ENCODE data around the gene KCNQ2. TPM values are rescaled to one million over a fixed set of nuclear protein-coding genes. Genes with fewer than 3 reads are reported as not detected.
A peak's percentile ranks its signal among the peaks of the same experiment; 100 is the strongest.

Gene KCNQ2
- total and polyA plus RNA-seq, 2 experiments from 2014 or later: 68.5 to 92.4 TPM

DNA sequence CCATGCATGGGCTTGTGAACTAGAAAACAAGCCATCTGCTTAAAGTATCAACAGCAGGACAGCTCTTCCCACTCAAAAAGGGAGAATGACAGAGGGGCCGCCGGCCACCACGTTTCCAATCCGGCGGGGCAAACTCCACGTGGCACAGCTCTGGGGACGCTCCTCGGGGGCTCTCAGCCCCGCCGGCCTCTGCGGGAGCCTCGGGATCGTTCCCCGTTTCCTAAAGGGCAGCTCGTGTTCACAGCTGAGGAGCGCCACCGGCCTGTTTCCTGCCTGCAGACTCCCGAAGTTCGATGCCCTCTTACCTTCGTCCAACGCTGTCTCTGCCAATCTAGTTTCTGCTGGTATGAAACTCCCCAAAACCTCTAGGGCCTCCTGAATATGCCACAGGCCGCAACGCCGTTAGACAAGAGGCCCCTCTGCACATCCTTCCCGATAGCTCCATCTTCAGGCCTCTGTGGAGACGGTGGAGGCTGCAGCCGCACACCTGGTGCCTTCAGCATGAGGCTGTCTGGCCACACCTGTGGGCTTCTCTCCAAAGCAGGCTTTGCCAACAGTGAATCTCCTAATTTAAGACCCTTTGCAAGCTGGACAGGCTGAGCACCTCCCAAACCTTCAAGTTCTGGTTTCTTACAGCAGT, 46.5 kb downstream of the KCNQ2 start:
- H4K20me1 ChIP-seq (replicated peaks; ENCODE audit: insufficient read depth): no peaks in the 10 kb centered on the region
- no peaks in the 10 kb centered on the region for H3F3A ChIP-seq (replicated peaks; ENCODE audit: low read depth)
- no peak overlapping the region for H3K27ac ChIP-seq (ENCODE audit: low read depth)
- H3K27me3 ChIP-seq (ENCODE audit: insufficient read depth): no peaks in the 10 kb centered on the region
- TF ChIP-seq ZNF462 (CRISPR knock-in tag; IDR thresholded peaks at IDR 0.05): no peak
- no peak for TF ChIP-seq EZH2phosphoT487 (IDR thresholded peaks at IDR 0.05; ENCODE audit: unreplicated experiment)
- TF ChIP-seq EZH2 (IDR thresholded peaks at IDR 0.05; ENCODE audit: low read depth, unreplicated experiment): no peak
- no peak for TF ChIP-seq ZNF114 (CRISPR knock-in tag; IDR thresholded peaks at IDR 0.05)
- no peak for TF ChIP-seq POLR2AphosphoS5 (IDR thresholded peaks at IDR 0.05; ENCODE audit: low read depth)
- TF ChIP-seq CTCF (conservative IDR thresholded peaks at IDR 0.05; ENCODE audit: low read depth in 2 of 2): peak in 1 of 2 experiments; percentile 47; a peak in 2 of 4 replicates
- no peaks in the 10 kb centered on the region for H3K79me2 ChIP-seq (replicated peaks; ENCODE audit: insufficient read depth)
- no peak overlapping the region for H3K4me2 ChIP-seq
- H3K4me1 ChIP-seq (ENCODE audit: insufficient read depth): no peaks in the 10 kb centered on the region
- H3K4me3 Mint-ChIP-seq: no peak overlapping the region
- H3K9me2 ChIP-seq (ENCODE audit: insufficient read depth): no peaks in the 10 kb centered on the region
- no peak overlapping the region for H2AFZ ChIP-seq
- ATAC-seq (no peak), DNase-seq (ENCODE audit: low spot score) (no peak)
- H3K4me3 ChIP-seq: no peak overlapping the region
- no peaks in the 10 kb centered on the region; the same call in 1 of the 3 replicates for H3K9me3 Mint-ChIP-seq
- H3K27ac Mint-ChIP-seq: no peak overlapping the region
- H3K36me3 Mint-ChIP-seq (ENCODE audit: low read depth): peaks cover 20% of the 10 kb centered on the region
- H3K36me3 ChIP-seq (ENCODE audit: insufficient read depth): no peaks in the 10 kb centered on the region
- peaks cover 10% of the 10 kb centered on the region for H3K27me3 Mint-ChIP-seq (ENCODE audit: insufficient read depth, low read depth, poor library complexity)
- no peaks in the 10 kb centered on the region; the same call in 2 of the 3 replicates for H3K4me1 Mint-ChIP-seq

Measured in GM23338 (cell line).